PFSK-1 (cell line): ENCODE measurements around the gene NXF1.

ENCODE experiments used
- FOXP2 ChIP-seq: optimal IDR thresholded peaks from 2 replicates; pipeline ENCODE3; 2011; ENCODE audit warnings: borderline replicate concordance, control low read depth, inconsistent platforms; ENCODE audit not compliant: insufficient read depth; ENCODE audit errors: extremely low read length, extremely low read depth
- POLR2AphosphoS5 ChIP-seq: IDR thresholded peaks from 2 replicates; pipeline ENCODE4 v1.6.1; 2012; ENCODE audit warnings: low read depth, mild to moderate bottlenecking, control low read depth, low read length, moderate library complexity
- REST ChIP-seq, 2 experiments: IDR thresholded peaks; 2 replicates each; pipeline versions ENCODE4 v1.6.1 to v1.8.0; 2011 to 2012; ENCODE audit warnings: low read depth in 2 of 2, low read length in 2 of 2, control low read depth in 1 of 2, inconsistent platforms in 1 of 2, mild to moderate bottlenecking in 1 of 2, moderate library complexity in 1 of 2; ENCODE audit not compliant: insufficient read depth in 1 of 2
- SIN3A ChIP-seq: IDR thresholded peaks from 2 replicates; pipeline ENCODE4 v1.6.1; 2012; ENCODE audit warnings: mild to moderate bottlenecking, low read length, moderate library complexity, borderline replicate concordance; ENCODE audit not compliant: insufficient read depth
- TAF1 ChIP-seq: IDR thresholded peaks from 2 replicates; pipeline ENCODE4 v1.6.1; 2012; ENCODE audit warnings: low read length, control low read depth, borderline replicate concordance; ENCODE audit not compliant: insufficient read depth

NXF1 gene

GRCh38 chr11:62832336-62833234, 27.3 kb upstream of the NXF1 start, which contains the start of gene TEX54:
Gene TEX54 (minus strand): TSS chr11:62832841.
- TF ChIP-seq FOXP2 (no peak), REST (IDR thresholded peaks at IDR 0.05; ENCODE audit: insufficient read depth in 1 of 2, low read depth in 2 of 2, low read length in 2 of 2) (no peak), SIN3A (no peak; the same call in 1 of the 2 replicates), TAF1 (no peak), POLR2AphosphoS5 (no peak; the same call in 1 of the 2 replicates)

GRCh38 chr11:62831520-62832335, 26.5 kb upstream of the NXF1 start, which contains the start of gene STX5:
Gene STX5 (minus strand): TSS chr11:62832051. CDS start chr11:62831243, 808 bp downstream.
- peak; percentile 98 for TF ChIP-seq POLR2AphosphoS5
- TF ChIP-seq SIN3A = peak; percentile 85; the same call in 1 of the 2 replicates
- no peak for TF ChIP-seq REST (IDR thresholded peaks at IDR 0.05; ENCODE audit: insufficient read depth in 1 of 2, low read depth in 2 of 2, low read length in 2 of 2)
- peak; percentile 76; the same call in 1 of the 2 replicates for TF ChIP-seq TAF1
- TF ChIP-seq FOXP2 = peak; percentile 67

- no peak for TF ChIP-seq POLR2AphosphoS5
- TF ChIP-seq REST (IDR thresholded peaks at IDR 0.05; ENCODE audit: insufficient read depth in 1 of 2, low read depth in 2 of 2, low read length in 2 of 2) = no peak
These were observed 25.8 kb upstream of the NXF1 start for GRCh38 chr11:62830904-62831519.

- TF ChIP-seq SIN3A (no peak), FOXP2 (no peak), POLR2AphosphoS5 (no peak), REST (IDR thresholded peaks at IDR 0.05; ENCODE audit: insufficient read depth in 1 of 2, low read depth in 2 of 2, low read length in 2 of 2) (no peak), TAF1 (no peak)
These were observed 18.4 kb upstream of the NXF1 start for GRCh38 chr11:62823677-62824076.
